Neuronal stem cell (in vitro differentiated cells): ENCODE measurements around the gene TOP1.
"Not testable (repeated sequence)": the region's sequence is repeated elsewhere in the genome, so short reads cannot be mapped to it uniquely, and the experiment has no call there.

Source experiments
- DNase-seq: peaks from one replicate; pipeline ENCODE4 v3.0.0-alpha.2; 2013; ENCODE audit warnings: low spot score
- H2AFZ ChIP-seq: one replicate; pipeline ENCODE4 v1.6.1; 2013; ENCODE audit warnings: mild to moderate bottlenecking, low read length, inconsistent platforms
- H2AK5ac ChIP-seq: 2 replicates; pipeline ENCODE4 v1.6.1; 2013; ENCODE audit warnings: low read depth, mild to moderate bottlenecking, inconsistent platforms, low read length, moderate library complexity, mixed read lengths
- H2BK120ac ChIP-seq: 2 replicates; pipeline ENCODE4 v1.6.1; 2013; ENCODE audit warnings: low read depth, mild to moderate bottlenecking, inconsistent platforms, low read length, moderate library complexity, mixed read lengths
- H2BK12ac ChIP-seq: one replicate; pipeline ENCODE4 v1.6.1; 2013; ENCODE audit warnings: low read length, inconsistent platforms
- H2BK15ac ChIP-seq: 2 replicates; pipeline ENCODE4 v1.6.1; 2013; ENCODE audit warnings: mild to moderate bottlenecking, low read length, inconsistent platforms, mixed read lengths
- H2BK5ac ChIP-seq: one replicate; pipeline ENCODE4 v1.6.1; 2013; ENCODE audit warnings: inconsistent platforms, mild to moderate bottlenecking, low read length, moderate library complexity
- H3K14ac ChIP-seq: one replicate; pipeline ENCODE4 v1.6.1; 2013; ENCODE audit warnings: low read length, inconsistent platforms
- H3K18ac ChIP-seq: 2 replicates; pipeline ENCODE4 v1.6.1; 2013; ENCODE audit warnings: low read length, inconsistent platforms
- H3K23ac ChIP-seq: 2 replicates; pipeline ENCODE4 v1.6.1; 2013; ENCODE audit warnings: low read depth, mild to moderate bottlenecking, mixed read lengths, low read length, inconsistent platforms; ENCODE audit not compliant: poor library complexity
- H3K27ac ChIP-seq: replicated peaks from 3 replicates; pipeline ENCODE4 v1.5.1; 2013; ENCODE audit warnings: low read length, inconsistent platforms
- H3K27me3 ChIP-seq, 3 experiments: 2 replicates each; pipeline ENCODE4 v1.6.1; 2013; ENCODE audit warnings: low read length in 3 of 3, mild to moderate bottlenecking in 2 of 3, inconsistent platforms in 1 of 3, low read depth in 1 of 3, mixed read lengths in 1 of 3, moderate library complexity in 1 of 3; ENCODE audit not compliant: control insufficient read depth in 3 of 3, insufficient read depth in 3 of 3
- H3K36me3 ChIP-seq, 2 donors: replicated peaks in 1 of 2; 2 replicates each; pipeline ENCODE4 v1.6.1; 2013; ENCODE audit warnings: low read length in 2 of 2; ENCODE audit not compliant: control insufficient read depth in 2 of 2, insufficient read depth in 2 of 2
- H3K4ac ChIP-seq: 2 replicates; pipeline ENCODE4 v1.6.1; 2013; ENCODE audit warnings: inconsistent platforms, mild to moderate bottlenecking, low read length, moderate library complexity
- H3K4me1 ChIP-seq, 2 donors: 1 replicate in 1 of 2; 2 replicates in 1 of 2; pipeline ENCODE4 v1.6.1; 2013; ENCODE audit warnings: low read length in 2 of 2, low read depth in 1 of 2; ENCODE audit not compliant: control insufficient read depth in 2 of 2, insufficient read depth in 1 of 2
- H3K4me2 ChIP-seq: one replicate; pipeline ENCODE4 v1.6.1; 2013; ENCODE audit warnings: mild to moderate bottlenecking, low read length, inconsistent platforms; ENCODE audit not compliant: insufficient read depth, poor library complexity, severe bottlenecking
- H3K4me3 ChIP-seq, 2 donors: 2 replicates each; pipeline ENCODE4 v1.5.1; 2013; ENCODE audit warnings: low read length in 2 of 2, mild to moderate bottlenecking in 2 of 2, inconsistent platforms in 1 of 2, moderate library complexity in 1 of 2
- H3K79me1 ChIP-seq: one replicate; pipeline ENCODE4 v1.6.1; 2013; ENCODE audit warnings: low read depth, mild to moderate bottlenecking, inconsistent platforms, low read length, moderate library complexity
- H3K9ac ChIP-seq: one replicate; pipeline ENCODE4 v1.6.1; 2013; ENCODE audit warnings: mild to moderate bottlenecking, low read depth, low read length, inconsistent platforms; ENCODE audit not compliant: poor library complexity
- H3K9me3 ChIP-seq, 2 donors: replicated peaks in 1 of 2; 2 replicates each; pipeline versions ENCODE3 to v1.6.1; 2013; ENCODE audit warnings: low read length in 2 of 2, mild to moderate bottlenecking in 2 of 2, inconsistent platforms in 1 of 2, low read depth in 1 of 2, mixed read lengths in 1 of 2, moderate library complexity in 1 of 2; ENCODE audit not compliant: control insufficient read depth in 2 of 2, insufficient read depth in 1 of 2
- H4K8ac ChIP-seq: one replicate; pipeline ENCODE4 v1.6.1; 2013; ENCODE audit warnings: low read depth, mild to moderate bottlenecking, inconsistent platforms, low read length, moderate library complexity
- H4K91ac ChIP-seq: one replicate; pipeline ENCODE4 v1.6.1; 2013; ENCODE audit warnings: low read length, low read depth, mild to moderate bottlenecking, inconsistent platforms; ENCODE audit not compliant: poor library complexity
- WGBS, 2 donors: extraction: QIAGEN DNeasy Blood & Tissue Kit; methylation state at CpG; one replicate each; pipeline ENCODE4 v1.1.7; 2013; ENCODE audit warnings: missing lambda C conversion rate in 2 of 2, mixed read lengths in 1 of 2; ENCODE audit not compliant: insufficient read length in 2 of 2, insufficient replicate concordance in 1 of 2; ENCODE audit errors: extremely low coverage in 2 of 2; 5-methylcytosine and 5-hydroxymethylcytosine counted together

The TOP1 gene

DNA sequence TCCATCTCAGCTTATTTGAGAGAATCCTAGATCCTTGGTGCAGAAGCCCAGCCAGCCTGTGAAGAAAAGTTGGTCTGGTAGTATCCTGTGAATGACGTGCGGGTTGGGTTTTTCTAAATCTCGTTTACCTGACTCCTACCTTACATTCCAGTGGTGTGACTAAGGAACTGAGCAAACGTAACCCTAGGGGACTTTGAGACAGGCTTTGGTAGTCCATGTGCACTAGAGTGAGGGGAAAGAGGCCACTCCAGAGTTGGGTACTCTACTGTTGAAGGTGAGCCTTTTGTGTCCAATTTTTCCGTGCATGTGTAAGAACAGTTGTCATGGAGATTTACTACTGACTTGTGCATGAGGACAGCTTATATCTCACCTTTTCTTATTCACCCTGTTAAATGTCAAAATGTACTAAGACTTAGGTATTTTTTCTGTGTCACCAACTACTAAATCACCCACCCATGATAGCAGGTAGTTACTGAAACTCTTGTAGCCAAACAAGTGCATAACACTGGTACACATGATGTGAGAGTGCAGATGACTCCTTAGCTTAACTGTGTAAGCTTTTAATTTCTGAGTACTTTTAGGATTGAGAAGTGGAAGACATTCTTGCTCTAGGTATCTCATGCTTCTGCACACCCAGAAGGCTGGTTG is 82.4 kb downstream of the TOP1 start:
- Histone ChIP-seq H3K23ac (no peak overlapping the region), H2BK120ac (no peak overlapping the region), H3K36me3 (peaks cover 40 to 98% of the 10 kb centered on the region in 2 donors), H4K91ac (no peak overlapping the region), H3K27me3 (no peaks in the 10 kb centered on the region), H3K27ac (no peak overlapping the region), H3K9ac (no peak overlapping the region), H3K4ac (no peak overlapping the region), H4K8ac (no peak overlapping the region), H3K4me2 (no peak overlapping the region), H3K9me3 (peaks cover 0 to 3% of the 10 kb centered on the region in 2 donors), H2BK12ac (no peak overlapping the region), H2BK15ac (no peak overlapping the region), H3K79me1 (no peaks in the 10 kb centered on the region), H3K4me3 (no peak overlapping the region), H2AK5ac (no peak overlapping the region), H3K4me1 (no peaks in the 10 kb centered on the region), H3K14ac (no peak overlapping the region), H2BK5ac (no peak overlapping the region), H3K18ac (no peak overlapping the region), H2AFZ (no peak overlapping the region)
- DNase-seq, result no peak
- WGBS, 2 donors, result no CpG with 5 or more reads among the region's 5 CpGs

DNA sequence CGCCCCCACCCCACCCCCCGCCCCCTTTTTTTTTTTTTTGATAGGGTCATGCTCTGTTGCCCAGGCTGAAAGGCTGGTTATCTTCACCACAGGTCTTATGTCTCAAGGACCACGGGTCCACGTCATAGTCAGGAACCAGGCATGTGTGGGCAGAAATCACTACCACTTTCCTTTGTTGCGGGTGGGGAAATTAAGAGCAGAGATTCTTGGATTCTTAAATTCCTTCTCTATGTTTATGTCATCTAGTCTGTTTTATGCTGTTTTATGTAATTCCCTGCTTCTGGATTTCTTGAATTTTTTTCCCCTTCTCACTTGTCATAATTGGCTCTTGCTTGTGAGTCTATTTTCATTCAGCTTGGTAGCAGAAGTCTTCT is 82.9 kb downstream of the TOP1 start:
- no peak overlapping the region for H4K91ac ChIP-seq
- H3K9me3 ChIP-seq, result peaks cover 0 to 3% of the 10 kb centered on the region in 2 donors
- no peak overlapping the region for H2BK5ac ChIP-seq
- no peak overlapping the region for H4K8ac ChIP-seq
- no peaks in the 10 kb centered on the region for H3K4me1 ChIP-seq
- peaks cover 45 to 98% of the 10 kb centered on the region in 2 donors for H3K36me3 ChIP-seq
- H3K79me1 ChIP-seq, result no peaks in the 10 kb centered on the region
- no peak overlapping the region for H2BK12ac ChIP-seq
- H2AFZ ChIP-seq, result no peak overlapping the region
- H2AK5ac ChIP-seq, result no peak overlapping the region
- H3K27ac ChIP-seq, result no peak overlapping the region
- no peak overlapping the region for H3K14ac ChIP-seq
- no CpG with 5 or more reads among the region's 5 CpGs for WGBS, 2 donors
- H3K4me2 ChIP-seq, result no peak overlapping the region
- no peak overlapping the region for H3K4ac ChIP-seq
- H3K18ac ChIP-seq, result no peak overlapping the region
- H3K9ac ChIP-seq, result no peak overlapping the region
- H2BK120ac ChIP-seq, result no peak overlapping the region
- H2BK15ac ChIP-seq, result no peak overlapping the region
- no peak for DNase-seq
- no peak overlapping the region for H3K23ac ChIP-seq
- H3K4me3 ChIP-seq, result no peak overlapping the region
- H3K27me3 ChIP-seq, result no peaks in the 10 kb centered on the region

DNA sequence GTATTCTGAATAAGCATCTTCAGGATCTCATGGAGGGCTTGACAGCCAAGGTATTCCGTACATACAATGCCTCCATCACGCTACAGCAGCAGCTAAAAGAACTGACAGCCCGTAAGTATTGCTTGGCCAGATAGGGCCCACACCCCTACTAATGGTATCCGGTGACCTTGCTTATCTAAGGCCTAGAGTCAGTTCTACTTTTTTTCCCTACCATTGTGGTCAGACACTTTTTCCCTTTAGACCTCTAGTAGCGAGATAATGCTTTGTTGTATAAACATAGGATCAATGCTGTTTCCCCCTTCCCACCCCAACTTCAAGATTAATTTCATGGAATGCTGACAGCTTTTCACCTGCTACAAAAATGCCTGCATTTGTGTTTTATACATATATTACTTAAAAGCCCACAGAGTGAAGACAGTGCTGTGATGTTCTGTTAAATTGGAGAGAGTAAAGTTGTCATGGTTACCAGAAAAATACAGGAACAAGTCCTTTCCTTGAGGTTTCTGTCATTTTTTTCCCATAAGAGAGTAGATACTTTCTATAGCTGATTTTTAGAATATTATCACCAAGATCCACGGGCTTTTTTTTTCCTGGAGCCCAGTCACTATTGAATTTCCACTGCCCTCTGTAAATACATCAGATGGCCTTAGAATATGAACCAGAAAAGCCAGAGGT is 87.8 kb downstream of the TOP1 start:
- Histone ChIP-seq H2BK12ac (no peak overlapping the region), H2AK5ac (no peak overlapping the region), H3K4me2 (no peak overlapping the region), H3K9ac (no peak overlapping the region), H3K9me3 (peaks cover 0 to 3% of the 10 kb centered on the region in 2 donors), H2BK5ac (no peak overlapping the region), H3K4me1 (no peaks in the 10 kb centered on the region), H3K23ac (no peak overlapping the region), H2BK120ac (no peak overlapping the region), H3K27ac (no peak overlapping the region), H3K36me3 (peaks cover 55 to 95% of the 10 kb centered on the region in 2 donors), H3K79me1 (no peaks in the 10 kb centered on the region), H3K4ac (no peak overlapping the region), H4K8ac (no peak overlapping the region), H2BK15ac (no peak overlapping the region), H3K27me3 (no peaks in the 10 kb centered on the region), H2AFZ (no peak overlapping the region), H3K14ac (no peak overlapping the region), H3K4me3 (no peak overlapping the region), H3K18ac (no peak overlapping the region), H4K91ac (no peak overlapping the region)
- no peak for DNase-seq
- no CpG with 5 or more reads among the region's 6 CpGs for WGBS, 2 donors

DNA sequence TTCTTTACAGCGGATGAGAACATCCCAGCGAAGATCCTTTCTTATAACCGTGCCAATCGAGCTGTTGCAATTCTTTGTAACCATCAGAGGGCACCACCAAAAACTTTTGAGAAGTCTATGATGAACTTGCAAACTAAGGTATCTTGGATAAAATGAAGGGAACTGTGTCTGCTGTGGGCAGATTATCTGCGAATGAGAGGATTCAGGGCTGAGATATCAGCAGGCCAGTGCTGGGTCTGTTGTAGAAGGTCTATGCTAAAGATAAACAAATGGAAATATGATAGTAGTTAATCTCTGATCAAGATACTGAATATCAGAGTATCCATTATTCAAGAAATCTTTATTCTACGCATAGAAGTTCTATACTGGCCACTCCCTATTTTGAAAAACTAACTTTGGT is 89.5 kb downstream of the TOP1 start:
- H3K4me2 ChIP-seq, H4K91ac ChIP-seq, H4K8ac ChIP-seq, H3K4me3 ChIP-seq, H2AK5ac ChIP-seq, H3K9ac ChIP-seq, H2AFZ ChIP-seq, H3K14ac ChIP-seq, H3K4me1 ChIP-seq, DNase-seq, H3K79me1 ChIP-seq, H2BK120ac ChIP-seq, H3K18ac ChIP-seq, H2BK5ac ChIP-seq, H3K23ac ChIP-seq, H3K4ac ChIP-seq, H2BK15ac ChIP-seq, H2BK12ac ChIP-seq, H3K9me3 ChIP-seq, H3K27me3 ChIP-seq, H3K27ac ChIP-seq: not testable (repeated sequence)
- no CpG with 5 or more reads among the region's 6 CpGs for WGBS, 2 donors
- H3K36me3 ChIP-seq, result peaks cover 63 to 96% of the 10 kb centered on the region in 2 donors
